Mesenchymal stem cell (in vitro differentiated cells and primary cell): Measurements from ENCODE around the gene GAS7.

Source experiments
- DNase-seq: peaks from one replicate; pipeline ENCODE4 v3.0.0-alpha.2; 2013
- H2AFZ ChIP-seq: one replicate; pipeline ENCODE4 v1.6.1; 2013; ENCODE audit warnings: low read depth, mild to moderate bottlenecking, control low read depth, inconsistent platforms, low read length, moderate library complexity
- H2AK5ac ChIP-seq: 2 replicates; pipeline ENCODE4 v1.6.1; 2013; ENCODE audit warnings: low read length, moderate library complexity, mild to moderate bottlenecking, inconsistent platforms; ENCODE audit not compliant: severe bottlenecking
- H2BK120ac ChIP-seq: one replicate; pipeline ENCODE4 v1.6.1; 2013; ENCODE audit warnings: low read depth, mild to moderate bottlenecking, inconsistent platforms, low read length, moderate library complexity
- H2BK12ac ChIP-seq, 2 experiments: one replicate each; pipeline ENCODE4 v1.6.1; 2013; ENCODE audit warnings: inconsistent platforms in 2 of 2, low read length in 2 of 2, mild to moderate bottlenecking in 2 of 2, moderate library complexity in 2 of 2, control low read depth in 1 of 2
- H2BK15ac ChIP-seq: one replicate; pipeline ENCODE4 v1.6.1; 2013; ENCODE audit warnings: mild to moderate bottlenecking, low read depth, inconsistent platforms; ENCODE audit not compliant: poor library complexity, severe bottlenecking
- H2BK5ac ChIP-seq: 2 replicates; pipeline ENCODE4 v1.6.1; 2013; ENCODE audit warnings: low read depth, mild to moderate bottlenecking, low read length, control low read depth, inconsistent platforms; ENCODE audit not compliant: poor library complexity, severe bottlenecking
- H3K14ac ChIP-seq, 2 experiments: one replicate each; pipeline ENCODE4 v1.6.1; 2013; ENCODE audit warnings: inconsistent platforms in 2 of 2, low read length in 2 of 2, control low read depth in 1 of 2, mild to moderate bottlenecking in 1 of 2, moderate library complexity in 1 of 2
- H3K18ac ChIP-seq, 2 experiments: one replicate each; pipeline ENCODE4 v1.6.1; 2013; ENCODE audit warnings: inconsistent platforms in 2 of 2, low read length in 2 of 2, control low read depth in 1 of 2, low read depth in 1 of 2, mild to moderate bottlenecking in 1 of 2
- H3K23ac ChIP-seq, 2 experiments: one replicate each; pipeline ENCODE4 v1.6.1; 2013; ENCODE audit warnings: inconsistent platforms in 2 of 2, low read length in 2 of 2, mild to moderate bottlenecking in 2 of 2, moderate library complexity in 2 of 2, control low read depth in 1 of 2
- H3K27ac ChIP-seq: 2 replicates; pipeline ENCODE4 v1.5.1; 2013; ENCODE audit warnings: mild to moderate bottlenecking, moderate library complexity, low read length, control low read depth, inconsistent platforms; ENCODE audit not compliant: poor library complexity, severe bottlenecking
- H3K27me3 ChIP-seq, 2 experiments: 2 replicates each; pipeline versions ENCODE4 v1.6.1 to v1.7.0; 2013; ENCODE audit warnings: low read length in 2 of 2, mild to moderate bottlenecking in 2 of 2, moderate library complexity in 2 of 2, control low read depth in 1 of 2, inconsistent platforms in 1 of 2; ENCODE audit not compliant: control insufficient read depth in 1 of 2, insufficient read depth in 1 of 2
- H3K36me3 ChIP-seq, 2 experiments: 2 replicates each; pipeline versions ENCODE4 v1.6.1 to v1.7.0; 2013; ENCODE audit warnings: low read length in 2 of 2, control low read depth in 1 of 2, inconsistent platforms in 1 of 2, low read depth in 1 of 2, mild to moderate bottlenecking in 1 of 2; ENCODE audit not compliant: insufficient read depth in 2 of 2, control insufficient read depth in 1 of 2
- H3K4ac ChIP-seq, 2 experiments: one replicate each; pipeline ENCODE4 v1.6.1; 2013; ENCODE audit warnings: inconsistent platforms in 2 of 2, low read length in 2 of 2, mild to moderate bottlenecking in 2 of 2, moderate library complexity in 2 of 2, control low read depth in 1 of 2, low read depth in 1 of 2
- H3K4me1 ChIP-seq: 2 replicates; pipeline ENCODE4 v1.6.1; 2013; ENCODE audit warnings: low read depth, low read length, control low read depth; ENCODE audit not compliant: control insufficient read depth, insufficient read depth
- H3K4me2 ChIP-seq: 2 replicates; pipeline ENCODE4 v1.6.1; 2013; ENCODE audit warnings: low read length, mild to moderate bottlenecking, inconsistent platforms; ENCODE audit not compliant: poor library complexity, severe bottlenecking
- H3K4me3 ChIP-seq, 2 experiments: 2 replicates each; pipeline versions ENCODE4 v1.5.1 to v1.7.0; 2013; ENCODE audit warnings: low read length in 2 of 2, mild to moderate bottlenecking in 2 of 2, control low read depth in 1 of 2, low read depth in 1 of 2; ENCODE audit not compliant: insufficient read depth in 1 of 2
- H3K79me1 ChIP-seq: replicated peaks from 2 replicates; pipeline ENCODE4 v1.6.1; 2013; ENCODE audit warnings: mild to moderate bottlenecking, control low read depth, low read length, inconsistent platforms; ENCODE audit not compliant: poor library complexity, severe bottlenecking
- H3K9ac ChIP-seq: 2 replicates; pipeline ENCODE4 v1.7.0; 2013; ENCODE audit warnings: mild to moderate bottlenecking, low read length, moderate library complexity
- H3K9me3 ChIP-seq: 2 replicates; pipeline ENCODE4 v1.7.0; 2013; ENCODE audit warnings: mild to moderate bottlenecking, low read length; ENCODE audit not compliant: control insufficient read depth
- H4K8ac ChIP-seq: one replicate; pipeline ENCODE4 v1.6.1; 2013; ENCODE audit warnings: inconsistent platforms, mild to moderate bottlenecking, low read length, moderate library complexity
- H4K91ac ChIP-seq: one replicate; pipeline ENCODE4 v1.6.1; 2013; ENCODE audit warnings: mild to moderate bottlenecking, low read length, inconsistent platforms
- WGBS: methylation state at CpG from one replicate; pipeline ENCODE4 v1.1.7; 2013; ENCODE audit warnings: mixed read lengths; 5-methylcytosine and 5-hydroxymethylcytosine counted together

Gene GAS7

DNA sequence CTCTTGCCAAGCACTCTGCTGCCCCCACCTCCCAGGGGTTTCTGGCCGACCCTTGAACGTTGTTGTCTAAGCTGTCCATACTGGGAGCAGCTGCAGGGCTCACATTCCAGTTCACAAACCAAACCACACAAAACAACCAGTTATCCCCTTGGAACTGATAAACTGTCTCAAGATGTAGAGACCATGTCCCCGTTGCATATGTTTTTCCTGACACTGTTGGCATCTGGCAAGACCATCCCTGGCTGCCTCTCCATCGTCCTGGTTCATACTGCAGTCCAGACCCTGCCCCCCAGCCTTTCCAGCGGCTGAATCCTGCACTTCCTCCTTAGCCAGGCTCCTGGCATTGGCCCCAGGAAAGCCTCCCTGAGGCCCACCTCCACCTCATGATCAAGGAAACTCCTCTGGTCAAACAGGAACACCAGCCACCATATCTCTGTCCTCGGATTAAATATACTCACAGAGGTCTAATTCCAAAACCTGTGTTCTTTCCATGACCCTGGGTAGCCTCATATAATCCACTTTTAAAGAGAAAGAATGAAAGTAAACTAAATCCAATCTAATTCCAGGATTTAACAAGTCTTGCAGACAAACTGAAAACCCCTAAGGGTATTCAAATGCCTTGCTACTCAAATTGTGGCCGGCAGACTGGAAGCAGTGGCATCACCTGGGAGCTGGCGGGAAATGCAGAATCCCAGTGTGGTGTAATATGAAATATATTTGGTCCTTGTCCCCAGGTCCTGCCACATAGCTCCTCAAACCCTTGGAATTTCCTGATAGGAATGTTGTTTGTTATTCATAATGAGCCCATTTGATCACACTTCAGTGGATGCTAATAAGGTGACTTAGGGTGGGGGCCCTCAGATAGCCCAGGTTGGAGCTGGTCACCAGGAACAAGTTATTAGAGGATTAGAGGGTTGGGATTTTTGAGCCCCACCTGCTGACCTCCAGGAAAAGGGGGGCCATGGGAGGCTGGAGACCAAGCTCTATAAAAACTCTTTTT, 14.2 kb downstream of the GAS7 start:
- DNase-seq, result no peak
- H4K91ac ChIP-seq, result peak overlapping the region; percentile 5
- H3K9ac ChIP-seq, result no peak overlapping the region
- no peak overlapping the region for H2BK120ac ChIP-seq
- H3K36me3 ChIP-seq, result no peaks in the 10 kb centered on the region
- H3K27me3 ChIP-seq, result no peaks in the 10 kb centered on the region
- H3K4me3 ChIP-seq, result no peak overlapping the region
- peak overlapping the region in 1 of 2 experiments; percentile 6 for H3K23ac ChIP-seq
- H3K9me3 ChIP-seq, result no peaks in the 10 kb centered on the region
- no peak overlapping the region for H3K4ac ChIP-seq
- 73% methylated on average over 8 of the region's 8 CpGs for WGBS
- H3K4me1 ChIP-seq, result no peaks in the 10 kb centered on the region
- no peak overlapping the region for H2BK5ac ChIP-seq
- H4K8ac ChIP-seq, result no peak overlapping the region
- no peak overlapping the region for H2BK15ac ChIP-seq
- H2BK12ac ChIP-seq, result no peak overlapping the region
- no peak overlapping the region for H2AFZ ChIP-seq
- peaks cover 13% of the 10 kb centered on the region for H3K79me1 ChIP-seq
- H2AK5ac ChIP-seq, result no peak overlapping the region
- H3K18ac ChIP-seq, result no peak overlapping the region
- no peak overlapping the region for H3K14ac ChIP-seq
- H3K4me2 ChIP-seq, result no peak overlapping the region
- H3K27ac ChIP-seq, result no peak overlapping the region

DNA sequence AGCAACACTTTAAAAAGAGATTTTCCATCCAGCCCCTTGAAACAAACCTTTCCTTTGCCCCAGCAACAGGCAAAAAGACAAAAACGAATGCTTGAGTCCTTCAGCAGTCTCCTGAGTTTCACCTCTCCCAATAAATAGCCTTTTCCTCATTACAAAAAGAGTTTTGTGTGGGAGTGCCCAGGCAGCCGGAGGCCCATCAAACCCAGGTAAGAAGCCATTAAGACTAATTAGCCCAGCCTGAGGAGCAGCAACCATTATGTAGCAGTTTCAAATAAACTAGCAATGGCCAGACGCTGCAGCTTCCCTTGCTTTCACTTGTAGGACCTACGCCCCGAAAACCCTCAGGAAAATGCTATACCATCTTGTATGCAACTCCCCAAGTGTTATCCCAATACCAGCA, 15.6 kb downstream of the GAS7 start:
- Histone ChIP-seq H3K4me1 (peaks cover 9% of the 10 kb centered on the region), H3K23ac (no peak overlapping the region), H3K9me3 (no peaks in the 10 kb centered on the region), H2BK120ac (no peak overlapping the region), H3K14ac (no peak overlapping the region), H3K27ac (no peak overlapping the region), H2AK5ac (no peak overlapping the region), H3K27me3 (no peaks in the 10 kb centered on the region), H4K8ac (no peak overlapping the region), H2BK15ac (no peak overlapping the region), H3K18ac (no peak overlapping the region), H2BK5ac (no peak overlapping the region), H3K4me2 (no peak overlapping the region), H3K4ac (no peak overlapping the region), H4K91ac (no peak overlapping the region), H3K4me3 (no peak overlapping the region), H2AFZ (no peak overlapping the region), H3K36me3 (no peaks in the 10 kb centered on the region), H3K79me1 (peaks cover 13% of the 10 kb centered on the region), H3K9ac (no peak overlapping the region), H2BK12ac (no peak overlapping the region)
- DNase-seq, result no peak
- 93% methylated on average over 5 of the region's 5 CpGs for WGBS

GRCh38 chr17:10178506-10178991, 19.9 kb downstream of the GAS7 start:
- Histone ChIP-seq H3K23ac (no peak overlapping the region), H3K27ac (no peak overlapping the region), H3K79me1 (peaks cover 17% of the 10 kb centered on the region), H2BK120ac (no peak overlapping the region), H2BK5ac (no peak overlapping the region), H3K4me1 (peaks cover 16% of the 10 kb centered on the region), H2BK15ac (no peak overlapping the region), H2AK5ac (peak overlapping the region; percentile 34), H4K8ac (no peak overlapping the region), H2AFZ (no peak overlapping the region), H3K14ac (peak overlapping the region in 1 of 2 experiments; percentile 53), H3K27me3 (no peaks in the 10 kb centered on the region), H3K9me3 (no peaks in the 10 kb centered on the region), H2BK12ac (peak overlapping the region; percentile 6 to 33), H3K36me3 (no peaks in the 10 kb centered on the region), H3K4ac (no peak overlapping the region), H3K4me2 (no peak overlapping the region), H3K9ac (peak overlapping the region; percentile 81), H3K18ac (peak overlapping the region in 1 of 2 experiments; percentile 67), H3K4me3 (peak overlapping the region in 1 of 2 experiments; percentile 46), H4K91ac (no peak overlapping the region)
- DNase-seq, result peak; percentile 43
- WGBS, result 54% methylated on average over 7 of the region's 8 CpGs

GRCh38 chr17:10177913-10178505, 20.4 kb downstream of the GAS7 start:
- Histone ChIP-seq H2AFZ (no peak overlapping the region), H2BK120ac (no peak overlapping the region), H3K27ac (no peak overlapping the region), H3K4me2 (peak overlapping the region; percentile 13), H4K8ac (peak overlapping the region; percentile 47), H3K4me1 (peaks cover 16% of the 10 kb centered on the region), H2AK5ac (peak overlapping the region; percentile 34), H2BK15ac (peak overlapping the region; percentile 62), H3K4me3 (peak overlapping the region in 1 of 2 experiments; percentile 46), H3K36me3 (no peaks in the 10 kb centered on the region), H2BK12ac (peak overlapping the region; percentile 6 to 99), H2BK5ac (no peak overlapping the region), H3K27me3 (no peaks in the 10 kb centered on the region), H3K9ac (peak overlapping the region; percentile 81), H3K9me3 (no peaks in the 10 kb centered on the region), H3K79me1 (peaks cover 16% of the 10 kb centered on the region), H3K14ac (peak overlapping the region in 1 of 2 experiments; percentile 7), H3K18ac (peak overlapping the region in 1 of 2 experiments; percentile 67), H4K91ac (peak overlapping the region; percentile 43), H3K4ac (peak overlapping the region in 1 of 2 experiments; percentile 77), H3K23ac (no peak overlapping the region)
- DNase-seq, result peak; percentile 94
- 37% methylated on average over 12 of the region's 12 CpGs for WGBS
